Prostate gland (tissue), 2 donors: Measurements from ENCODE around the gene FRMD6. TPM values are rescaled to one million over a fixed set of nuclear protein-coding genes. Genes with fewer than 3 reads are reported as not detected.
"Not testable (repeated sequence)": the region's sequence is repeated elsewhere in the genome, so short reads cannot be mapped to it uniquely, and the experiment has no call there.

Experiments
- DNase-seq: peaks from one replicate; pipeline ENCODE4 v3.0.0-alpha.2; 2019; ENCODE audit warnings: low spot score
- H3K27ac ChIP-seq, 2 donors: fragments of 200-600 bp; sonication (generic); 2 replicates each; pipeline ENCODE4 v1.5.1; 2017 to 2019
- H3K27me3 ChIP-seq: fragments of 200-600 bp; sonication (generic); replicated peaks from 2 replicates; pipeline ENCODE4 v1.5.1; 2019; ENCODE audit not compliant: insufficient read depth
- H3K36me3 ChIP-seq, 2 donors: fragments of 200-600 bp; sonication (generic); 1 replicate in 1 of 2; 2 replicates in 1 of 2; pipeline versions ENCODE4 v1.5.1 to v1.8.1; 2017 to 2019
- H3K4me1 ChIP-seq: fragments of 200-600 bp; sonication (generic); replicated peaks from 2 replicates; pipeline ENCODE4 v1.5.1; 2019
- H3K4me3 ChIP-seq, 2 donors: fragments of 200-600 bp; sonication (generic); 2 replicates each; pipeline ENCODE4 v1.5.1; 2017 to 2019
- H3K9me3 ChIP-seq: fragments of 200-600 bp; sonication (generic); 2 replicates; pipeline ENCODE4 v1.5.1; 2017
- POLR2A ChIP-seq: fragments of 450-650 bp; IDR thresholded peaks from one replicate; pipeline ENCODE4 v1.6.1; 2016; ENCODE audit warnings: antibody characterized with exemption, mild to moderate bottlenecking
- POLR2AphosphoS5 ChIP-seq: sonication (generic); formaldehyde crosslinking; IDR thresholded peaks from one replicate; pipeline ENCODE4 v1.6.1; 2017; ENCODE audit warnings: antibody characterized with exemption
- WGBS: methylation state at CpG from one replicate; pipeline ENCODE4 v1.1.5; 2018; 5-methylcytosine and 5-hydroxymethylcytosine counted together
- intact Hi-C: fragments of 100-400 bp; cut with DNase I; formaldehyde crosslinking; loops from one replicate; pipeline ENCODE4 v1.14.2; 2022
- total RNA-seq, 2 donors: library from RNA; depleted of rRNA; stranded (reverse); fragments of >200 nt; gene quantifications; one replicate each; pipeline ENCODE4 v1.1.0, GENCODE V29; 2016
- TF ChIP-seq, protein P1 (sequence below), 4 experiments: fragments of 200-600 bp in 2 of 4; fragments of 450-650 bp in 2 of 4; sonication (generic) in 2 of 4; IDR thresholded peaks; 1 replicate in 3 of 4; 2 replicates in 1 of 4; pipeline ENCODE4 v1.5.1; 2016 to 2019; ENCODE audit warnings: antibody characterized with exemption in 4 of 4, mild to moderate bottlenecking in 2 of 4, moderate library complexity in 2 of 4

Gene FRMD6
- total RNA-seq, 2 donors from 2014 or later = 59.1 to 84.0 TPM

DNA sequence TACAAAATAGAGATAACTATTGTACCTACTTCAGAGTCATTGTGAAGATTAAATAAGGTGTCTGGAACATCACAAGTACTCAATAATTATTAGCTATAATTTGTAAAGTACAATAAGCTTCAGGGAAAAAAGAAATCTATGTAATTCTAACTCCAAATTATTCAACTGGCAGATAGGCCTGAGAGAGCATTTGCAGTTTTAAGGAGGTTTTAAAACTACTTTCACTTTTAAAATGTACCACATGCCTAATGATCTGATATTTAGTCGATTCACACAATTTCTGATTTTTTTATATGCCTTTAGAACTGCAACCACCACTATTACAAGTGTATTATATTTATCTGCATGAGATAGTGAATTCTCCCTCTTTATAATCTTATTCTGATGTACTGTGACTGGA lies 24.9 kb upstream of the FRMD6 start:
- 34% methylated on average over 1 of the region's 1 CpG for WGBS
- intact Hi-C loops = no loop called here
- no peaks in the 10 kb centered on the region for H3K27me3 ChIP-seq
- DNase-seq = no peak
- H3K4me3 ChIP-seq = no peak overlapping the region
- TF ChIP-seq POLR2AphosphoS5 = no peak
- TF ChIP-seq, protein P1, sequence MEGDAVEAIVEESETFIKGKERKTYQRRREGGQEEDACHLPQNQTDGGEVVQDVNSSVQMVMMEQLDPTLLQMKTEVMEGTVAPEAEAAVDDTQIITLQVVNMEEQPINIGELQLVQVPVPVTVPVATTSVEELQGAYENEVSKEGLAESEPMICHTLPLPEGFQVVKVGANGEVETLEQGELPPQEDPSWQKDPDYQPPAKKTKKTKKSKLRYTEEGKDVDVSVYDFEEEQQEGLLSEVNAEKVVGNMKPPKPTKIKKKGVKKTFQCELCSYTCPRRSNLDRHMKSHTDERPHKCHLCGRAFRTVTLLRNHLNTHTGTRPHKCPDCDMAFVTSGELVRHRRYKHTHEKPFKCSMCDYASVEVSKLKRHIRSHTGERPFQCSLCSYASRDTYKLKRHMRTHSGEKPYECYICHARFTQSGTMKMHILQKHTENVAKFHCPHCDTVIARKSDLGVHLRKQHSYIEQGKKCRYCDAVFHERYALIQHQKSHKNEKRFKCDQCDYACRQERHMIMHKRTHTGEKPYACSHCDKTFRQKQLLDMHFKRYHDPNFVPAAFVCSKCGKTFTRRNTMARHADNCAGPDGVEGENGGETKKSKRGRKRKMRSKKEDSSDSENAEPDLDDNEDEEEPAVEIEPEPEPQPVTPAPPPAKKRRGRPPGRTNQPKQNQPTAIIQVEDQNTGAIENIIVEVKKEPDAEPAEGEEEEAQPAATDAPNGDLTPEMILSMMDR (IDR thresholded peaks at IDR 0.05) = no peak
- no peaks in the 10 kb centered on the region for H3K4me1 ChIP-seq
- H3K27ac ChIP-seq = no peak overlapping the region
- H3K36me3 ChIP-seq = no peaks in the 10 kb centered on the region
- H3K9me3 ChIP-seq = no peaks in the 10 kb centered on the region

DNA sequence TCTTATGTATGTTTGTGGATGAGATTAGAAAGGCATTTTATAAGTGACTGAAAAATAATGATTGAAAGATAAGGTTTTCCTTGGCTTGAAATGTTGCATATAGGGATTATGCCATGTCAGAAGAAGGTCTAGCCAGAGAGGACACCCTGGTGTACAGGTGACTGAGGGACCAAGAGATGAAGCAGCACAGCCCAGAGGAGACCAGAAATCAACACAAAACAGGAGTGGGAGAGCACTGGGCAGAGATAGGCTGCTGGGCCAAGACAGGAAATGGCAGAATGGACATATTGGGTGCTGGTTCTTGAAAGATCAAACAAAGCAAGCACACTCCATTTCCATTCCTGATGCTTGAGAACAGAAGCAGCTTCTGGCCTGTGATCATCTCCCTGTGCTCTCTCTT lies 24.4 kb upstream of the FRMD6 start:
- Histone ChIP-seq H3K36me3 (no peaks in the 10 kb centered on the region), H3K4me1 (no peaks in the 10 kb centered on the region), H3K27ac (no peak overlapping the region), H3K4me3 (no peak overlapping the region), H3K9me3 (no peaks in the 10 kb centered on the region), H3K27me3 (no peaks in the 10 kb centered on the region)
- TF ChIP-seq, protein P1 (IDR thresholded peaks at IDR 0.05) = no peak
- TF ChIP-seq POLR2AphosphoS5 (no peak), POLR2A (no peak)
- DNase-seq = no peak
- intact Hi-C loops = no loop called here

DNA sequence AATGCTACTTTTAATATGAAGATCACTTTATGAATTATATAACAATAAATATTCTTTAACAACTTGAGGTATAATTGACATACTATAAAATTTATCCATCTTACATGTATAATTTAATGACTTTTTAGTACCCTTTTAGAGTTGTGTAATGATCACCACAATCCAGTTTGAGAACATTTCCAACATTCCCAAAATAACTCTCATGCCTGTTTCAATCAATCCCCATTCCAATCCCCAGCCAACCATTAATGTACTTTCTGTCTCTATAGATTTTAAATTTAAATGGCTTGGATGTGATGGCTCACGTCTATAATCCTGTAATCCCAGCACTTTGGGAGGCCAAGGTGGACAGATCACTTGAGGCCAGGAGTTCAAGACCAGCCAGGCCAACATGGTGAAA lies 23.5 kb upstream of the FRMD6 start:
- TF ChIP-seq POLR2A = no peak
- Histone ChIP-seq H3K27ac (no peak overlapping the region), H3K9me3 (no peaks in the 10 kb centered on the region), H3K27me3 (no peaks in the 10 kb centered on the region), H3K4me3 (no peak overlapping the region), H3K4me1 (no peaks in the 10 kb centered on the region), H3K36me3 (no peaks in the 10 kb centered on the region)
- no peak for DNase-seq
- WGBS = 95% methylated on average over 1 of the region's 1 CpG
- intact Hi-C loops = no loop called here

DNA sequence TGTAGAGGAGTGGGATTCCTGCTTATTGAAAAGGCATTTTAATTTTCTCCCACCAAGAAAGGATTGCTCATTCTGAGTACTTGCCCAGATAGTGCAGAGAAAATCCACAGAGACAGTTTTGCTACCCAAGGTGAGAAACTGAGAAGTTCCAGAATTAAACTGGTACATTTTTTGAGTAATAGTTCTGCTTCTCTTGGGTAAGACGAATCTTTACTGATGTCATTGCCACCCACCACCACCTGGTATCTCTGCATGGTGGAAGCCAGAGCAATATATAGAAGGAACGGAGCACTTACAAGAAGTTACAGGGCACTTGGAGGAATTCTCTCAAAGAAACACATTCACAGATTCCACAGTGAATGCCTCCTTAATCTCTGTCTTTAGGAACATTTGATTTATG lies 20.7 kb upstream of the FRMD6 start:
- intact Hi-C loops = no loop called here
- Histone ChIP-seq H3K4me3 (no peak overlapping the region), H3K27me3 (no peaks in the 10 kb centered on the region), H3K9me3 (no peaks in the 10 kb centered on the region), H3K4me1 (no peaks in the 10 kb centered on the region), H3K36me3 (no peaks in the 10 kb centered on the region), H3K27ac (no peak overlapping the region)
- DNase-seq = no peak
- whole genome bisulfite sequencing = 95% methylated on average over 2 of the region's 2 CpGs
- TF ChIP-seq POLR2A (no peak), POLR2AphosphoS5 (no peak)
- TF ChIP-seq, protein P1 (IDR thresholded peaks at IDR 0.05) = no peak

DNA sequence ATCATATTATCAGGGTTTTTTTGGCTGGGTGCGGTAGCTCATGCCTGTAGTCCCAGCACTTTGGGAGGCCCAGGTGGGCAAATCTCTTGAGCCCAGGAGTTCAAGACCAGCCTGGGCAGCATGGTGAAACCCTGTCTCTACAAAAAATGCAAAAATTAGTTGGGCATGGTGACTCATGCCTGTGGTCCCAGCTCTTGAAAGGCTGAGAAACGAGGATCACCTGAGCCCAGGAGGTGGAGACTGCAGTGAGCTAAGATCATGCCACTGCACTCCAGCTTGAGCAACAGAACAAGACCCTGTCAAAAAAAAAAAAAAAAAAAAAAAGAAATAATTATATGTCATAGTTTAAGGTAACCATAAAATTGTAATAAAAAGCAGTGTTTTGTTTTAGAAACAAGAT lies 18.4 kb upstream of the FRMD6 start:
- H3K27me3 ChIP-seq, H3K4me1 ChIP-seq, H3K4me3 ChIP-seq, H3K27ac ChIP-seq, H3K36me3 ChIP-seq, DNase-seq, intact Hi-C loops, H3K9me3 ChIP-seq: not testable (repeated sequence)
- 93% methylated on average over 2 of the region's 2 CpGs for WGBS

DNA sequence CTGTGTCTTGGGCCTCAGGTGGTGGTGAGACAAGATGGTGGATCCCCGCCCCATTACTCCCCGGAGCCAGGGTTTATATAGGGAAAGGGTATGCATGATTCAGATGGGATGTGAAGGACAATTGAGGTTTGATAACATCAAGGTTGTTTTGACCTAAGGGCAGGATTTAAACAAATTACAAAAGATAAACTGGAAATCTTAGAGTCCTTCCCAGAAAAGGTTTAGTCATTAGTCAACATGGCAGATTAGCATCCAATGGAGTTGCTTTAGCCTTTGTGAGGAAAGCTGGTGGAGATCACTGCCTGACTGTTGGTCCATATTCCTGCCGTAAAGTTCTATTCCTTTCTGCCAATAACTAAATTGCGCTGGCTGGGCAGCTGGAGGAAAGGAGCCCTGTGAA lies 15.6 kb upstream of the FRMD6 start:
- no peak overlapping the region for H3K4me3 ChIP-seq
- intact Hi-C loops = no loop called here
- 85% methylated on average over 4 of the region's 4 CpGs for WGBS
- no peak overlapping the region for H3K27ac ChIP-seq
- no peaks in the 10 kb centered on the region for H3K36me3 ChIP-seq
- H3K27me3 ChIP-seq = no peaks in the 10 kb centered on the region
- H3K9me3 ChIP-seq = no peaks in the 10 kb centered on the region
- TF ChIP-seq POLR2A (no peak), POLR2AphosphoS5 (no peak)
- TF ChIP-seq, protein P1 (IDR thresholded peaks at IDR 0.05) = no peak
- DNase-seq = no peak
- no peaks in the 10 kb centered on the region for H3K4me1 ChIP-seq
